Measurements from ENCODE around the gene CWC27.
A peak's percentile ranks its signal among the peaks of the same experiment; 100 is the strongest.

Gene CWC27

DNA sequence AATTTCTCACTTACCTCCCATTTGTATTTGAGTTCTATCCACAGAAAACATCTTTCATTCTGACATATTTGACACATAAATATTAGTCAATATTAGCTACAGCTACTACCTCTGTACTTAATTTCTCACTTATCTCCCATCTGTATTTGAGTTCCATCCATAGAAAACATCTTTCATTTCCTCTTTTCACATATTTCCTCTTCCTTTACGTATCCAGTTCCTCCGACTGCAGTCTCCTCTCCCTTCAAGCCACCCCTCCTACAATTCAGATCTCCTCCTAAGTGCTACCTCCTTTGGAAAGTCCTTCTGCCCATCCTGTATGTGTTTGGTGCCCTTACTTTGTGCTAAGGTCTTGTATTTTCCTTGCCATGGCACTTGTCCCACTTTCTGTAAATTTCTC lies 1.8 kb upstream of the CWC27 start:
- ChIA-PET CTCF (interaction anchor here (1.3 to 2.2 kb wide), 2 partner anchors 10 to 17 kb away, joined by 4 to 5 read pairs; no protein-coding TSS in a partner anchor), POLR2A (no interaction called here)
- DNase-seq = no peak
- H3K4me3 ChIP-seq (ENCODE audit: control insufficient read depth in 1 of 7, extremely low read depth in 1 of 7, insufficient read depth in 4 of 7, low read depth in 2 of 7, low read length in 6 of 7) = peak overlapping the region in 5 of 7 experiments; percentile 1 to 99 (median 98)
- 66% methylated on average over 2 of the region's 2 CpGs for WGBS (ENCODE audit: insufficient coverage)
- H3K9me3 ChIP-seq (ENCODE audit: control extremely low read depth in 1 of 5, control insufficient read depth in 4 of 5, insufficient read depth in 2 of 5, low read depth in 1 of 5, low read length in 4 of 5) = no peaks in the 10 kb centered on the region
- H3K4me1 ChIP-seq (ENCODE audit: control extremely low read depth in 1 of 4, control insufficient read depth in 4 of 4, insufficient read depth in 4 of 4, low read length in 3 of 4) = peaks cover 15 to 29% (median 22%) of the 10 kb centered on the region in 4 experiments
- peaks cover 2 to 22% (median 12%) of the 10 kb centered on the region in 4 experiments for H3K36me3 ChIP-seq (ENCODE audit: control insufficient read depth in 4 of 4, insufficient read depth in 4 of 4, low read length in 3 of 4)
- H3K27ac ChIP-seq (ENCODE audit: insufficient read depth in 1 of 2, low read depth in 1 of 2, low read length in 2 of 2, poor library complexity in 1 of 2, severe bottlenecking in 2 of 2) = no peak overlapping the region
- no peaks in the 10 kb centered on the region for H3K27me3 ChIP-seq (replicated peaks in 2 of 5; ENCODE audit: control insufficient read depth in 4 of 5, insufficient read depth in 5 of 5, low read length in 4 of 5)

DNA sequence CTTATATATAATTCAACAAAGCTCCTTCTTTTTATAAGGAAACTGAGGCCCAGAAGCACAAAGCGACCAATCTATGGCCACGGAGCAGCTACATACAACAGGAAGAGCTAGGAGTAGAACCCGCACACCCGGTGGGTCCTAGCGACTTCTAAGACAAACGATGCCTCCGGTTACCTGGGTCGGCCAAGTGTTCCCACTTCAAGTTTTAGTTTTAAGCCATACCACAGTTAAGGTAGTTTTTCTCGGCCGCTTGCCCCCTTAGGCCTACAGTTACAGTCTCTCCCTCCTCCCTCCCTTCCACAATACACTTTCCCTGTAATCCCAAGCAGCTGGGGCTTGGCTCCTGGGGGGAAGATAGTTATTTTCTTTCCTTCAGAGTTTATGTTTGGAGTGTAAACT lies 772 bp upstream of the CWC27 start:
- peak in 1 of 3 donors; percentile 14 for DNase-seq
- ChIA-PET CTCF (interaction anchor here (1.4 to 2.2 kb wide), 3 partner anchors 16 to 138 kb away, joined by 3 to 5 read pairs (median 4); no protein-coding TSS in a partner anchor), POLR2A (no interaction called here)
- H3K36me3 ChIP-seq (ENCODE audit: control insufficient read depth in 4 of 4, insufficient read depth in 4 of 4, low read length in 3 of 4) = peaks cover 0 to 22% (median 12%) of the 10 kb centered on the region in 4 experiments
- H3K4me3 ChIP-seq (ENCODE audit: control insufficient read depth in 1 of 7, extremely low read depth in 1 of 7, insufficient read depth in 4 of 7, low read depth in 2 of 7, low read length in 6 of 7) = peak overlapping the region; percentile 90 to 99 (median 98)
- H3K27ac ChIP-seq (ENCODE audit: insufficient read depth in 1 of 2, low read depth in 1 of 2, low read length in 2 of 2, poor library complexity in 1 of 2, severe bottlenecking in 2 of 2) = peak overlapping the region; percentile 99 to 100
- 2% methylated on average over 8 of the region's 10 CpGs for WGBS (ENCODE audit: insufficient coverage)
- H3K4me1 ChIP-seq (ENCODE audit: control extremely low read depth in 1 of 4, control insufficient read depth in 4 of 4, insufficient read depth in 4 of 4, low read length in 3 of 4) = peaks cover 15 to 29% (median 22%) of the 10 kb centered on the region in 4 experiments
- no peaks in the 10 kb centered on the region for H3K27me3 ChIP-seq (replicated peaks in 2 of 5; ENCODE audit: control insufficient read depth in 4 of 5, insufficient read depth in 5 of 5, low read length in 4 of 5)
- H3K9me3 ChIP-seq (ENCODE audit: control extremely low read depth in 1 of 5, control insufficient read depth in 4 of 5, insufficient read depth in 2 of 5, low read depth in 1 of 5, low read length in 4 of 5) = no peaks in the 10 kb centered on the region

DNA sequence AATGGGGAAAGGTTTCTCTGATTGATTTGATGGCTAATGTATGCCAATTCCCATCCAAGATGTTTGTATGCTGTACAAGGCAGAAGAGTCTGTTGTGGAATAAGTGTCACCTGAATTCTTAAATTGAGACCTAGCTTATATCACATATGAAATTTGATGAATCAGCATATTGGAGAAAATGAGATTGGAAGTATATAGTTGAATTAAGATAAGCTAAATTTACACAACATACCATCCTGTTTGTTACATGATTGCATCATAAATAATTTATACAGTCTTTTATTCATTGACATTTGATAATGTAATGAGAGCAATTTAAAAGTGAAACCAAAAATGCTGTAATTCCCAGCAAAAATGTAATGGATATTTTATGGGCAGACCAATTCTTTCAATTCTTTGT lies 1.1 kb downstream of the CWC27 start:
- Histone ChIP-seq H3K27me3 (replicated peaks in 2 of 5; ENCODE audit: control insufficient read depth in 4 of 5, insufficient read depth in 5 of 5, low read length in 4 of 5) (no peaks in the 10 kb centered on the region), H3K36me3 (ENCODE audit: control insufficient read depth in 4 of 4, insufficient read depth in 4 of 4, low read length in 3 of 4) (peaks cover 0 to 9% (median 7%) of the 10 kb centered on the region in 4 experiments), H3K9me3 (ENCODE audit: control extremely low read depth in 1 of 5, control insufficient read depth in 4 of 5, insufficient read depth in 2 of 5, low read depth in 1 of 5, low read length in 4 of 5) (no peaks in the 10 kb centered on the region), H3K4me3 (ENCODE audit: control insufficient read depth in 1 of 7, extremely low read depth in 1 of 7, insufficient read depth in 4 of 7, low read depth in 2 of 7, low read length in 6 of 7) (peak overlapping the region in 6 of 7 experiments; percentile 93 to 99 (median 98)), H3K27ac (ENCODE audit: insufficient read depth in 1 of 2, low read depth in 1 of 2, low read length in 2 of 2, poor library complexity in 1 of 2, severe bottlenecking in 2 of 2) (no peak overlapping the region), H3K4me1 (ENCODE audit: control extremely low read depth in 1 of 4, control insufficient read depth in 4 of 4, insufficient read depth in 4 of 4, low read length in 3 of 4) (peaks cover 20 to 42% (median 33%) of the 10 kb centered on the region in 4 experiments)
- ChIA-PET POLR2A (no interaction called here), CTCF (interaction anchor here (1.9 kb wide), 1 partner anchor 15 kb away, joined by 4 read pairs; no protein-coding TSS in a partner anchor)
- no peak for DNase-seq

DNA sequence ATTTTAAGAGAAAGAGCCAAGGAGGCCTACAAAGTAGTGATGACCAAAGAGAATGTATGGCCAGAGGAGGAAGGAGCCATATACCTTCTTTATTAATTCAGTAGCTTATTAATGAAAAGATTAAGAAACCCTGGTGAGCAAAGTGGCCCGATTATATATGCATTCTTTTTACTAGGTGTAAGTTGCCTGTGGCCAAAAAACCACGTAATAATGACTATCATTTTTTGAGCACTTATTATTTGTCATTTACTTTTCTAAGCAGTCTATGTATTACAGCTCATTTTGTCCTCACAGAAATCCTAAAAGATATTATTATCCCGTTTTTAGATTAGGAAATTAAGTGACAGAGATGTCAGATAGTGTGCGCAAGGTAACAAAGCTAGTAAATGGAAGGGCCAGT lies 3.0 kb downstream of the CWC27 start:
- Histone ChIP-seq H3K27ac (ENCODE audit: insufficient read depth in 1 of 2, low read depth in 1 of 2, low read length in 2 of 2, poor library complexity in 1 of 2, severe bottlenecking in 2 of 2) (no peak overlapping the region), H3K36me3 (ENCODE audit: control insufficient read depth in 4 of 4, insufficient read depth in 4 of 4, low read length in 3 of 4) (peaks cover 0 to 4% (median 1%) of the 10 kb centered on the region in 4 experiments), H3K9me3 (ENCODE audit: control extremely low read depth in 1 of 5, control insufficient read depth in 4 of 5, insufficient read depth in 2 of 5, low read depth in 1 of 5, low read length in 4 of 5) (no peaks in the 10 kb centered on the region), H3K4me1 (ENCODE audit: control extremely low read depth in 1 of 4, control insufficient read depth in 4 of 4, insufficient read depth in 4 of 4, low read length in 3 of 4) (peaks cover 20 to 45% (median 35%) of the 10 kb centered on the region in 4 experiments), H3K4me3 (ENCODE audit: control insufficient read depth in 1 of 7, extremely low read depth in 1 of 7, insufficient read depth in 4 of 7, low read depth in 2 of 7, low read length in 6 of 7) (no peak overlapping the region), H3K27me3 (replicated peaks in 2 of 5; ENCODE audit: control insufficient read depth in 4 of 5, insufficient read depth in 5 of 5, low read length in 4 of 5) (no peaks in the 10 kb centered on the region)
- CTCF ChIA-PET = interaction anchor here (1.3 kb wide), 1 partner anchor 13 kb away, joined by 5 read pairs; no protein-coding TSS in a partner anchor
- DNase-seq = no peak
- WGBS (ENCODE audit: insufficient coverage) = 100% methylated on average over 1 of the region's 4 CpGs
- POLR2A ChIA-PET = no interaction called here

DNA sequence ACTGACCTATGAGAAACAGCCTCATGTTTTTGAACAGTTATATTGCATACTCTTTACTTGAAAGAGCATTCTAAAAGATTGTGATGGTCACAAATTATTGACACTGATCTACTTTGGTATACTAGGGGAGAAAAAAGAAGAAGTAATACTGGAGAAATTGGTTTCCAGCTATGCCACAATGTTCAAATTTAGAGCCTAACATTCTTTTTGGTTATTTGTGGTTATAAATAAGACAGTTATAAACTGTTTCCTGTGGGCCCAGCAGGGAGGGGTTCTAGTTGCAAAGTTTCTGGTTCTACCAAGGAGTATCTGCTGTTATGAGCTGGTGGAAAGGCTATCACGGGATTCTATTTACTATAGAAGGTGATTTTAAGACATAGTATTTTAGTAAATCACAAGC lies 4.8 kb downstream of the CWC27 start:
- DNase-seq = peak in 2 of 3 donors; percentile 39 to 47
- no CpG with 5 or more reads among the region's 1 CpG for whole genome bisulfite sequencing (ENCODE audit: insufficient coverage)
- peaks cover 0 to 4% (median 2%) of the 10 kb centered on the region in 4 experiments for H3K36me3 ChIP-seq (ENCODE audit: control insufficient read depth in 4 of 4, insufficient read depth in 4 of 4, low read length in 3 of 4)
- no peaks in the 10 kb centered on the region for H3K9me3 ChIP-seq (ENCODE audit: control extremely low read depth in 1 of 5, control insufficient read depth in 4 of 5, insufficient read depth in 2 of 5, low read depth in 1 of 5, low read length in 4 of 5)
- peaks cover 12 to 34% (median 23%) of the 10 kb centered on the region in 4 experiments for H3K4me1 ChIP-seq (ENCODE audit: control extremely low read depth in 1 of 4, control insufficient read depth in 4 of 4, insufficient read depth in 4 of 4, low read length in 3 of 4)
- ChIA-PET CTCF (interaction anchor here (1.0 to 2.1 kb wide), 3 partner anchors 22 to 139 kb away, joined by 3 to 4 read pairs (median 3); no protein-coding TSS in a partner anchor), POLR2A (no interaction called here)
- H3K27ac ChIP-seq (ENCODE audit: insufficient read depth in 1 of 2, low read depth in 1 of 2, low read length in 2 of 2, poor library complexity in 1 of 2, severe bottlenecking in 2 of 2) = no peak overlapping the region
- peak overlapping the region in 2 of 7 experiments; percentile 8 to 19 for H3K4me3 ChIP-seq (ENCODE audit: control insufficient read depth in 1 of 7, extremely low read depth in 1 of 7, insufficient read depth in 4 of 7, low read depth in 2 of 7, low read length in 6 of 7)
- no peaks in the 10 kb centered on the region for H3K27me3 ChIP-seq (replicated peaks in 2 of 5; ENCODE audit: control insufficient read depth in 4 of 5, insufficient read depth in 5 of 5, low read length in 4 of 5)

DNA sequence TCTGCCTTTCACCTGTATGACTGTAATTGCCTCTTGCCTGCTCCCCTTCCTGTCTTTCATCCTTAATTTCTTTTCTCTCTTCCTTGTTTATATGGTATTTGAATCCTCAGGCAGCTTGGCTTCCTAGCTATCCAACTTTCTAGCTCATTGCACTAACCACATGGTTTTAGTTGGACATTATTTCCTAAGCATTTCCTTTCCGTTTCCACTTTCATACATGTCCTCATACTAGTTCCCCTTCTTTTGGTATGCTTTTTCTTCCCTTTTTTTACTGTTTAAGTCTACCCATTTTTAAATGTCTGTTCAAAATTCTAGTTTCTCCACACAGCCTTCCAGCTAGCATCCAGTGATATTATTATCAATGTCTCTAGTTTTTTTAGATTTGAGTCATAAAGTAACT lies 6.6 kb downstream of the CWC27 start:
- Histone ChIP-seq H3K4me3 (ENCODE audit: control insufficient read depth in 1 of 7, extremely low read depth in 1 of 7, insufficient read depth in 4 of 7, low read depth in 2 of 7, low read length in 6 of 7) (no peak overlapping the region), H3K36me3 (ENCODE audit: control insufficient read depth in 4 of 4, insufficient read depth in 4 of 4, low read length in 3 of 4) (peaks cover 0 to 4% (median 2%) of the 10 kb centered on the region in 4 experiments), H3K4me1 (ENCODE audit: control extremely low read depth in 1 of 4, control insufficient read depth in 4 of 4, insufficient read depth in 4 of 4, low read length in 3 of 4) (peaks cover 6 to 24% (median 13%) of the 10 kb centered on the region in 4 experiments), H3K27ac (ENCODE audit: insufficient read depth in 1 of 2, low read depth in 1 of 2, low read length in 2 of 2, poor library complexity in 1 of 2, severe bottlenecking in 2 of 2) (no peak overlapping the region), H3K9me3 (ENCODE audit: control extremely low read depth in 1 of 5, control insufficient read depth in 4 of 5, insufficient read depth in 2 of 5, low read depth in 1 of 5, low read length in 4 of 5) (no peaks in the 10 kb centered on the region), H3K27me3 (replicated peaks in 2 of 5; ENCODE audit: control insufficient read depth in 4 of 5, insufficient read depth in 5 of 5, low read length in 4 of 5) (no peaks in the 10 kb centered on the region)
- CTCF ChIA-PET = interaction anchor here (1.2 kb wide), 1 partner anchor 12 kb away, joined by 3 read pairs; no protein-coding TSS in a partner anchor
- POLR2A ChIA-PET = no interaction called here
- no peak for DNase-seq
- 80% methylated on average over 1 of the region's 1 CpG for WGBS (ENCODE audit: insufficient coverage)

DNA sequence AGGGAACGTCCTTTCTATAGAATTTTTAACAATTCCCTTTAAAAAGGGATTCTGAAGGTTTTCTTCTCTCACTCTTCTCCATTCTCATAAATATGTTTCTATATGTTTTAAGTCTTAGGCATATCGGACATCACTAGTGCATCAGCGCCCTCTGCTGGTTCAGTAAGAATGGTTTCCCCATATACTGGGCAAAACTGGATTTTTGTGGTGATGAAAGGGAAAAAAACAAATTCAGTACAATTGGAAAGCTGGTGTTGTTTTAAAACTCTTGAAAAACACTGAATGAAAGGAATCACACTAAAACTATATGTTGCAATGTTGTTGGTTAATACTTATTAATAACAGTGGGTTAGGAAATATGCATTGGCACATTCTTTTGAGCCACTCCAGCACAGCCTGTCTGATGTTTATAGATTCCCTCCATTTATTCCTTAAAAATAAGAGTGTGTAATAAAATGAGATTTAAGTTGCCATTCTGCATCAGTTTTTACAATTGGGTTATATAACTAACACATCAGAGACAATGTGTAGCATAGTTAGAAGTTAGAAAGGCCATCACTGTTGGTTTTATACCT lies 15.8 kb downstream of the CWC27 start:
- DNase-seq = peak; percentile 77 to 94 (median 88)
- Histone ChIP-seq H3K9me3 (ENCODE audit: control extremely low read depth in 1 of 5, control insufficient read depth in 4 of 5, insufficient read depth in 2 of 5, low read depth in 1 of 5, low read length in 4 of 5) (no peaks in the 10 kb centered on the region), H3K27ac (ENCODE audit: insufficient read depth in 1 of 2, low read depth in 1 of 2, low read length in 2 of 2, poor library complexity in 1 of 2, severe bottlenecking in 2 of 2) (no peak overlapping the region), H3K27me3 (replicated peaks in 2 of 5; ENCODE audit: control insufficient read depth in 4 of 5, insufficient read depth in 5 of 5, low read length in 4 of 5) (no peaks in the 10 kb centered on the region), H3K4me3 (ENCODE audit: control insufficient read depth in 1 of 7, extremely low read depth in 1 of 7, insufficient read depth in 4 of 7, low read depth in 2 of 7, low read length in 6 of 7) (no peak overlapping the region), H3K36me3 (ENCODE audit: control insufficient read depth in 4 of 4, insufficient read depth in 4 of 4, low read length in 3 of 4) (peaks cover 2 to 11% (median 4%) of the 10 kb centered on the region in 4 experiments), H3K4me1 (ENCODE audit: control extremely low read depth in 1 of 4, control insufficient read depth in 4 of 4, insufficient read depth in 4 of 4, low read length in 3 of 4) (no peaks in the 10 kb centered on the region)
- ChIA-PET CTCF (interaction anchor here (0.7 to 5.1 kb wide), 14 partner anchors 9 to 697 kb away, joined by 3 to 42 read pairs (median 4); partner anchors contain the start of genes ADAMTS6, CWC27 and SREK1IP1), POLR2A (no interaction called here)
- 0% methylated on average over 2 of the region's 3 CpGs for WGBS (ENCODE audit: insufficient coverage)
